SK-N-SH (cell line): ENCODE measurements around the gene FAM163A. TPM values are rescaled to one million over a fixed set of nuclear protein-coding genes. Genes with fewer than 3 reads are reported as not detected.
A peak's percentile ranks its signal among the peaks of the same experiment; 100 is the strongest.

Experiments used
- CTCF ChIA-PET: fragments of 300-600, 350-600 bp; formaldehyde crosslinking; extraction: SDS; loops from one replicate; lab custom pipeline; 2021; lab: Yijun Ruan, JAX
- POLR2A ChIA-PET: fragments of 350-600 bp; sonication (Branson Sonifier 250); formaldehyde crosslinking; extraction: SDS; loops from one replicate; lab custom pipeline; 2020; ENCODE audit warnings: antibody characterized with exemption, inconsistent platforms; lab: Yijun Ruan, JAX
- DNase-seq: peaks from one replicate; pipeline ENCODE4 v3.0.0; 2012
- H2AFZ ChIP-seq: fragments of 200-600 bp; sonication (generic); 2 replicates; pipeline ENCODE4 v1.8.1; 2016; ENCODE audit warnings: antibody characterized with exemption, mild to moderate bottlenecking, low read depth
- H3F3A ChIP-seq: fragments of 200-600 bp; sonication (generic); replicated peaks from 2 replicates; pipeline ENCODE3; 2016; ENCODE audit warnings: antibody characterized with exemption, mild to moderate bottlenecking; ENCODE audit not compliant: insufficient read depth
- H3K27ac ChIP-seq, 2 experiments: fragments of 200-500 bp in 1 of 2; fragments of 200-600 bp in 1 of 2; sonication (Bioruptor generic) in 1 of 2; sonication (generic), shearing (Covaris generic) in 1 of 2; 2 replicates each; pipeline versions ENCODE4 v1.5.1 to v1.6.1; 2014 to 2016; ENCODE audit warnings: low read depth in 2 of 2, inconsistent platforms in 1 of 2, low read length in 1 of 2, mild to moderate bottlenecking in 1 of 2, mixed read lengths in 1 of 2
- H3K27me3 ChIP-seq: fragments of 200-600 bp; sonication (generic), shearing (Covaris generic); 2 replicates; pipeline ENCODE4 v1.6.1; 2016; ENCODE audit warnings: mixed run types; ENCODE audit not compliant: insufficient read depth
- H3K36me3 ChIP-seq, 2 experiments: fragments of 200-500 bp in 1 of 2; fragments of 200-600 bp in 1 of 2; sonication (Bioruptor generic) in 1 of 2; sonication (generic) in 1 of 2; replicated peaks in 1 of 2; 2 replicates each; pipeline versions ENCODE3 to v1.5.1; 2014 to 2016; ENCODE audit warnings: low read length in 1 of 2, mild to moderate bottlenecking in 1 of 2; ENCODE audit not compliant: insufficient read depth in 2 of 2, control insufficient read depth in 1 of 2
- H3K4me1 ChIP-seq, 2 experiments: fragments of 200-500 bp in 1 of 2; fragments of 200-600 bp in 1 of 2; sonication (Bioruptor generic) in 1 of 2; sonication (generic), shearing (Covaris generic) in 1 of 2; 2 replicates each; pipeline versions ENCODE4 v1.5.1 to v1.6.1; 2014 to 2016; ENCODE audit warnings: low read depth in 1 of 2, low read length in 1 of 2, mixed run types in 1 of 2; ENCODE audit not compliant: insufficient read depth in 2 of 2, control insufficient read depth in 1 of 2
- H3K4me2 ChIP-seq: fragments of 200-600 bp; sonication (generic), shearing (Covaris generic); 2 replicates; pipeline ENCODE4 v1.6.1; 2017; ENCODE audit warnings: mixed run types
- H3K4me3 ChIP-seq, 2 experiments: fragments of 200-500 bp in 1 of 2; fragments of 200-600 bp in 1 of 2; sonication (Bioruptor generic) in 1 of 2; sonication (generic), shearing (Covaris generic) in 1 of 2; 2 replicates each; pipeline versions ENCODE4 v1.5.1 to v1.8.1; 2014 to 2016; ENCODE audit warnings: low read depth in 2 of 2, inconsistent platforms in 1 of 2, low read length in 1 of 2, mild to moderate bottlenecking in 1 of 2, mixed read lengths in 1 of 2, moderate library complexity in 1 of 2
- H3K79me2 ChIP-seq: fragments of 200-600 bp; sonication (generic); 2 replicates; pipeline ENCODE4 v1.8.1; 2017; ENCODE audit warnings: mild to moderate bottlenecking; ENCODE audit not compliant: insufficient read depth
- H3K9ac ChIP-seq: fragments of 200-600 bp; sonication (generic); 2 replicates; pipeline ENCODE4 v1.6.1; 2017; ENCODE audit warnings: mixed run types
- H3K9me2 ChIP-seq: fragments of 200-600 bp; sonication (generic); 2 replicates; pipeline ENCODE4 v1.6.1; 2017; ENCODE audit warnings: mixed run types
- H3K9me3 ChIP-seq: fragments of 200-600 bp; sonication (generic); 2 replicates; pipeline ENCODE4 v1.6.1; 2017; ENCODE audit warnings: mixed run types, mild to moderate bottlenecking, moderate library complexity
- H4K20me1 ChIP-seq: fragments of 200-600 bp; sonication (generic); 2 replicates; pipeline ENCODE4 v1.6.1; 2017; ENCODE audit warnings: mild to moderate bottlenecking, mixed run types; ENCODE audit not compliant: insufficient read depth
- EP300 ChIP-seq, 2 experiments: IDR thresholded peaks; 2 replicates each; pipeline versions ENCODE4 v1.4.0 to v1.6.1; 2012; ENCODE audit warnings: borderline replicate concordance in 1 of 2, low read depth in 1 of 2, low read length in 1 of 2
- EZH2phosphoT487 ChIP-seq: fragments of 200-600 bp; sonication (generic); IDR thresholded peaks from 2 replicates; pipeline ENCODE4 v1.6.1; 2017; ENCODE audit warnings: low read depth, mixed run types, mild to moderate bottlenecking, antibody characterized with exemption, moderate library complexity, borderline replicate concordance
- FOSL2 ChIP-seq: IDR thresholded peaks from 2 replicates; pipeline ENCODE4 v1.4.0; 2012; ENCODE audit warnings: low read depth, mild to moderate bottlenecking, moderate library complexity, borderline replicate concordance
- GATA2 ChIP-seq: sonication (generic); formaldehyde crosslinking; IDR thresholded peaks from 2 replicates; pipeline ENCODE4 v1.5.0; 2020; ENCODE audit warnings: mild to moderate bottlenecking, missing genetic modification reagents
- JUND ChIP-seq: IDR thresholded peaks from 2 replicates; pipeline ENCODE4 v1.4.0; 2012
- MAX ChIP-seq: IDR thresholded peaks from 2 replicates; pipeline ENCODE4 v1.4.0; 2012; ENCODE audit warnings: low read depth
- RAD21 ChIP-seq: IDR thresholded peaks from 2 replicates; pipeline ENCODE4 v1.6.1; 2012; ENCODE audit warnings: mild to moderate bottlenecking, low read length
- RCOR1 ChIP-seq: fragments of 150-350 bp; IDR thresholded peaks from 2 replicates; pipeline ENCODE4 v1.6.1; 2017; ENCODE audit warnings: antibody characterized with exemption, low read length
- RXRA ChIP-seq: IDR thresholded peaks from 2 replicates; pipeline ENCODE4 v1.4.0; 2012; ENCODE audit warnings: low read depth, mild to moderate bottlenecking, borderline replicate concordance
- SMC3 ChIP-seq: IDR thresholded peaks from 2 replicates; pipeline ENCODE4 v1.6.1; 2012; ENCODE audit warnings: low read depth, low read length, improper control_type of control experiment
- TAF1 ChIP-seq: IDR thresholded peaks from 2 replicates; pipeline ENCODE4 v1.6.1; 2012; ENCODE audit warnings: low read depth, mild to moderate bottlenecking, low read length, moderate library complexity, borderline replicate concordance
- TEAD4 ChIP-seq: IDR thresholded peaks from 2 replicates; pipeline ENCODE4 v1.4.0; 2012; ENCODE audit warnings: mild to moderate bottlenecking, borderline replicate concordance; ENCODE audit not compliant: insufficient read depth
- USF2 ChIP-seq: fragments of 150-350 bp; IDR thresholded peaks from 2 replicates; pipeline ENCODE4 v1.6.1; 2017; ENCODE audit warnings: antibody characterized with exemption, low read length, low read depth, borderline replicate concordance
- YY1 ChIP-seq: IDR thresholded peaks from 2 replicates; pipeline ENCODE4 v1.4.0; 2012; ENCODE audit warnings: low read depth, mild to moderate bottlenecking
- WGBS: methylation state at CpG from one replicate; pipeline ENCODE4 v1.1.6; 2017; ENCODE audit warnings: low lambda C conversion rate; 5-methylcytosine and 5-hydroxymethylcytosine counted together
- polyA plus RNA-seq, 3 experiments: library from polyadenylated mRNA; depleted of rRNA; stranded (reverse); fragments of >200 nt; gene quantifications; 2 replicates each; pipeline ENCODE4 v1.2.3, GENCODE V29; 2012
- TF ChIP-seq, protein P1 (sequence below): IDR thresholded peaks from 2 replicates; pipeline ENCODE4; 2012

The FAM163A gene
- polyA plus RNA-seq, 1 of the 3 experiments (the other 2 are of a cell fraction) = 0.43 TPM

DNA sequence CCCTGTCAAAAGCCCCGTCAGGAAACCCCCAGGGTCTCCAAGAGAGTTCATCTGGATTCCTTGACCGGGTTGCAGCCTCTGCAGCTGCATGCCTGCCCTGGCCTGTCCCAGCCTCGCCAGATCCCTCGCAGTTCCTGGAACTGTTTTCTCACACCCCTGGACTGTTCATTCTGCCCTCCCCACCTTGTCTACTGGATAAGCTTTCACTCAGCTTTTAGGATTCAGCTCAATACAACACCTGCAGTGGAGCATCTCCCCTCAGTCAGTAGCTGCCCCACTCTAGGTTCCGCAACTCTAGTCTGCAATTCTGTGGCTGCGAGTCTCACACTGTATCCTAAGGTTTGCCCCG, 67.2 kb downstream of the FAM163A start:
- Histone ChIP-seq H3K4me2 (no peak overlapping the region), H3K36me3 (no peaks in the 10 kb centered on the region), H3K27me3 (peaks cover 10% of the 10 kb centered on the region; the same call in 1 of the 2 replicates), H2AFZ (no peak overlapping the region), H3K9me2 (no peaks in the 10 kb centered on the region), H3K4me3 (no peak overlapping the region), H3K9me3 (no peaks in the 10 kb centered on the region), H3K9ac (no peak overlapping the region), H3K4me1 (peaks cover 0 to 61% of the 10 kb centered on the region in 2 experiments; a peak in 1 of 4 replicates), H3K79me2 (no peaks in the 10 kb centered on the region), H3F3A (no peaks in the 10 kb centered on the region), H4K20me1 (no peaks in the 10 kb centered on the region), H3K27ac (peak overlapping the region in 1 of 2 experiments; percentile 1; a peak in 1 of 4 replicates)
- ChIA-PET POLR2A (interaction anchor here (0.7 to 2.7 kb wide), 9 partner anchors 24 to 104 kb away, joined by 3 to 34 read pairs (median 7); partner anchors contain the start of gene FAM163A), CTCF (interaction anchor here (0.6 to 20.9 kb wide), 36 partner anchors 9 to 808 kb away, joined by 3 to 862 read pairs (median 8); partner anchors contain the start of gene FAM163A)
- TF ChIP-seq TAF1 (no peak), RXRA (no peak), FOSL2 (no peak), EZH2phosphoT487 (no peak), EP300 (IDR thresholded peaks at IDR 0.05; ENCODE audit: borderline replicate concordance in 1 of 2, low read depth in 1 of 2, low read length in 1 of 2) (no peak), YY1 (no peak), USF2 (no peak), SMC3 (no peak), TEAD4 (no peak), GATA2 (CRISPR knock-in tag) (no peak), RCOR1 (no peak), JUND (no peak), MAX (no peak), RAD21 (no peak)
- TF ChIP-seq, protein P1, sequence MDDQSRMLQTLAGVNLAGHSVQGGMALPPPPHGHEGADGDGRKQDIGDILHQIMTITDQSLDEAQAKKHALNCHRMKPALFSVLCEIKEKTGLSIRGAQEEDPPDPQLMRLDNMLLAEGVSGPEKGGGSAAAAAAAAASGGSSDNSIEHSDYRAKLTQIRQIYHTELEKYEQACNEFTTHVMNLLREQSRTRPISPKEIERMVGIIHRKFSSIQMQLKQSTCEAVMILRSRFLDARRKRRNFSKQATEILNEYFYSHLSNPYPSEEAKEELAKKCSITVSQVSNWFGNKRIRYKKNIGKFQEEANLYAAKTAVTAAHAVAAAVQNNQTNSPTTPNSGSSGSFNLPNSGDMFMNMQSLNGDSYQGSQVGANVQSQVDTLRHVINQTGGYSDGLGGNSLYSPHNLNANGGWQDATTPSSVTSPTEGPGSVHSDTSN = no peak
- 54% methylated on average over 7 of the region's 7 CpGs for WGBS
- no peak for DNase-seq
